Stomach (tissue), 9 donors: ENCODE measurements around the gene METRN. TPM values are rescaled to one million over a fixed set of nuclear protein-coding genes. Genes with fewer than 3 reads are reported as not detected.
A peak's percentile ranks its signal among the peaks of the same experiment; 100 is the strongest.

ENCODE experiments used
- DNase-seq, 2 donors: peaks; one replicate each; pipeline versions ENCODE4 v3.0.0 to v3.0.0-alpha.2; 2013 to 2019
- H3K27ac ChIP-seq, 5 donors: fragments of 200-600 bp in 4 of 5; sonication (generic) in 4 of 5; one replicate each; pipeline ENCODE4 v1.5.1; 2013 to 2019; ENCODE audit warnings: mild to moderate bottlenecking in 1 of 5, moderate library complexity in 1 of 5
- H3K27me3 ChIP-seq, 3 donors: fragments of 200-600 bp; sonication (generic); one replicate each; pipeline ENCODE4 v1.5.1; 2017 to 2019; ENCODE audit warnings: mixed run types in 1 of 3
- H3K36me3 ChIP-seq, 4 donors: fragments of 200-600 bp; sonication (generic); 1 replicate in 3 of 4; 2 replicates in 1 of 4; pipeline ENCODE4 v1.5.1; 2016 to 2019
- H3K4me1 ChIP-seq, 4 donors: fragments of 200-600 bp; sonication (generic); one replicate each; pipeline ENCODE4 v1.5.1; 2016 to 2019
- H3K4me3 ChIP-seq, 4 donors: fragments of 200-600 bp; sonication (generic) in 3 of 4; one replicate each; pipeline ENCODE4 v1.5.1; 2016 to 2019; ENCODE audit warnings: mild to moderate bottlenecking in 1 of 4
- H3K9me3 ChIP-seq, 4 donors: fragments of 200-600 bp; sonication (generic); one replicate each; pipeline ENCODE4 v1.5.1; 2016 to 2019
- CTCF ChIP-seq, 7 experiments: fragments of 450-650 bp in 4 of 7; fragments of 200-600 bp in 3 of 7; sonication (generic) in 3 of 7; IDR thresholded peaks; one replicate each; pipeline ENCODE4 v1.5.1; 2016 to 2019; ENCODE audit warnings: antibody characterized with exemption in 7 of 7, control low read depth in 2 of 7, mild to moderate bottlenecking in 1 of 7
- EP300 ChIP-seq: sonication (generic); formaldehyde crosslinking; IDR thresholded peaks from one replicate; pipeline ENCODE4 v1.6.1; 2017; ENCODE audit warnings: antibody characterized with exemption
- POLR2A ChIP-seq, 4 donors: fragments of 450-650 bp; IDR thresholded peaks; one replicate each; pipeline ENCODE4 v1.6.1; 2016; ENCODE audit warnings: antibody characterized with exemption in 4 of 4, control low read depth in 2 of 4, mild to moderate bottlenecking in 1 of 4, moderate library complexity in 1 of 4
- POLR2AphosphoS5 ChIP-seq, 3 donors: sonication (generic); formaldehyde crosslinking; IDR thresholded peaks; one replicate each; pipeline ENCODE4 v1.6.1; 2016; ENCODE audit warnings: antibody characterized with exemption in 3 of 3
- WGBS, 5 donors: extraction: QIAGEN DNeasy Blood & Tissue Kit in 3 of 5; methylation state at CpG; one replicate each; pipeline versions ENCODE4 v1.1.5 to v1.1.7; 2013 to 2018; 5-methylcytosine and 5-hydroxymethylcytosine counted together
- intact Hi-C: fragments of 100-400 bp; cut with DNase I; formaldehyde crosslinking; loops from one replicate; pipeline ENCODE4 v1.15.1; 2023; ENCODE audit warnings: low total_unique reads
- polyA plus RNA-seq, 3 donors: library from polyadenylated mRNA; stranded (reverse); fragments of 200-250 nt; gene quantifications; one replicate each; pipeline ENCODE4 v1.2.3, GENCODE V29; 2013
- total RNA-seq, 5 donors: library from RNA; depleted of rRNA; stranded (reverse); fragments of >200 nt; gene quantifications; one replicate each; pipeline versions ENCODE4 v1.1.0 to v1.2.3, GENCODE V29; 2014 to 2016
- donor health status: healthy with polysubstance abuse.
- donor health status: Bipolar disorder and iron deficiency.
- donor health status: healthy.

Gene METRN
- total and polyA plus RNA-seq, 8 donors = 7.1 to 79.7 (median 34.4) TPM

- no peak overlapping the region for H3K4me3 ChIP-seq
- peaks cover 0 to 52% (median 24%) of the 10 kb centered on the region in 3 donors for H3K27me3 ChIP-seq
- H3K4me1 ChIP-seq = peaks cover 40 to 53% (median 48%) of the 10 kb centered on the region in 4 donors
- WGBS, 5 donors = 56 to 66% (median 58%) methylated on average over 7 to 23 of the region's 23 CpGs
- TF ChIP-seq EP300 (no peak), POLR2AphosphoS5 (IDR thresholded peaks at IDR 0.05) (no peak), CTCF (IDR thresholded peaks at IDR 0.05) (no peak), POLR2A (IDR thresholded peaks at IDR 0.05) (no peak)
- H3K27ac ChIP-seq = no peak overlapping the region
- DNase-seq = no peak
- H3K9me3 ChIP-seq = no peaks in the 10 kb centered on the region
- peaks cover 0 to 19% (median 6%) of the 10 kb centered on the region in 4 donors for H3K36me3 ChIP-seq
- intact Hi-C loops = no loop called here
Observed at GRCh38 chr16:725463-726187, 10.7 kb downstream of the METRN start.

GRCh38 chr16:726188-726437 is 11.2 kb downstream of the METRN start:
- TF ChIP-seq POLR2AphosphoS5 (IDR thresholded peaks at IDR 0.05) (no peak), EP300 (no peak), POLR2A (IDR thresholded peaks at IDR 0.05) (no peak), CTCF (IDR thresholded peaks at IDR 0.05) (no peak)
- 0 to 23% (median 19%) methylated on average over 2 to 9 of the region's 9 CpGs; no CpG with 5 or more reads in 1 of the 5 donors for WGBS, 5 donors
- H3K36me3 ChIP-seq = peaks cover 0 to 24% (median 8%) of the 10 kb centered on the region in 4 donors
- peak overlapping the region in 3 of 4 donors; percentile 48 to 69 (median 57) for H3K4me3 ChIP-seq
- intact Hi-C loops = no loop called here
- DNase-seq = no peak
- peaks cover 38 to 51% (median 45%) of the 10 kb centered on the region in 4 donors for H3K4me1 ChIP-seq
- H3K27me3 ChIP-seq = peaks cover 0 to 52% (median 24%) of the 10 kb centered on the region in 3 donors
- H3K9me3 ChIP-seq = no peaks in the 10 kb centered on the region
- no peak overlapping the region for H3K27ac ChIP-seq

DNA sequence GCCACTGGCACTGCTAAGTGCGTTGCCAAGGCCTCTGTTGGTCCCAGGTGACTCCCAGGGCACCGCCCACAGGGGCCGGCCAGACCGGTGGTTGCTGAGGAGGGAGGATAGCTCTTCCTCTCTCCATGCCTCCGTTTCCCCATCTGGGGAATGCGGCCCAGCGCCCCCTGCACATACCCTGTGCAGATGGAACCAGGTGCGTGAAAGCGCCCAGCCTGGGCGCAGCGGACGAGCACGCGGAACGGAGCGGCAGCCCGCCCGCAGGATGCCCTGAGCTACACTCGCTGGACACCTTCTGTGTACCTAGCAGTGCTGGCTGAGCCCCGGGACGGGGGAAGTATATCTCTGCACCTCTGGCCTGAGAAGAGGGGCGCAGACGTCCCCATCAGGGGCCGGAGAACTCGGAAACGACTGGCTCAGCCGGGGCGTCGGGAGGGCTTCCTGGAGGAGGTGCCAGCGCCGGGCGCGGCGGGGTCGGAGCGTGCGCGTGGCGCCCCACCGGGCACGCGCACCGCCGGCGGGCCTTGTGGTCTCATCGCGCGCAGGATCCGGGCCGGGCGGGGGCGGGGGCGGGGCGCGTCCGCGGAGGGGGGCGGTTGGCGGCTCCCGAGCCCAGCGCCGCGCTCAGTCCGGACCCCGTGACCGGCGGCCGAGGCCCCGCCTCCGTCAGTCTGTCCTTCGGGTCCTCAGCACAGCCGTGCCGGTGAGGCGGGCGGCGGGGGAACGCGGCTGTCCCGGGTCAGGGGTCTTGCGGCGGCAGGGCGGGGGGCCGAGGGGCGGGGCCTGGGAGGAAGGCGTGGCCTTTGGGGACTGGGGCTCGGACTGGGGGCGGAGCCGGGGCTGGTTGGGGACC is 11.7 kb downstream of the METRN start, which contains the start of the genes CCDC78 and HAGHL:
Gene CCDC78 (minus strand): TSS at position 6 of the 853 bp plus-strand sequence. CDS start 76 bp downstream, outside the sequence.
Gene HAGHL (plus strand): TSS at position 669 of the 853 bp plus-strand sequence. CDS start 404 bp downstream, outside the sequence.
- DNase-seq = peak; percentile 65 to 83
- TF ChIP-seq POLR2A (IDR thresholded peaks at IDR 0.05) (no peak), CTCF (IDR thresholded peaks at IDR 0.05) (no peak), EP300 (no peak), POLR2AphosphoS5 (IDR thresholded peaks at IDR 0.05) (no peak)
- Histone ChIP-seq H3K27ac (peak within 1 kb of the TSS in 4 of 5 donors; percentile 16 to 62 (median 58)), H3K27me3 (peaks cover 0 to 52% (median 24%) of the 10 kb centered on the region in 3 donors), H3K4me1 (peaks cover 34 to 47% (median 40%) of the 10 kb centered on the region in 4 donors), H3K9me3 (no peaks in the 10 kb centered on the region), H3K4me3 (peak within 1 kb of the TSS; percentile 48 to 69 (median 54)), H3K36me3 (peaks cover 0 to 29% (median 14%) of the 10 kb centered on the region in 4 donors)
- 1 to 7% (median 2%) methylated on average over 32 to 79 of the region's 88 CpGs for WGBS, 5 donors
- intact Hi-C loops = no loop called here

DNA sequence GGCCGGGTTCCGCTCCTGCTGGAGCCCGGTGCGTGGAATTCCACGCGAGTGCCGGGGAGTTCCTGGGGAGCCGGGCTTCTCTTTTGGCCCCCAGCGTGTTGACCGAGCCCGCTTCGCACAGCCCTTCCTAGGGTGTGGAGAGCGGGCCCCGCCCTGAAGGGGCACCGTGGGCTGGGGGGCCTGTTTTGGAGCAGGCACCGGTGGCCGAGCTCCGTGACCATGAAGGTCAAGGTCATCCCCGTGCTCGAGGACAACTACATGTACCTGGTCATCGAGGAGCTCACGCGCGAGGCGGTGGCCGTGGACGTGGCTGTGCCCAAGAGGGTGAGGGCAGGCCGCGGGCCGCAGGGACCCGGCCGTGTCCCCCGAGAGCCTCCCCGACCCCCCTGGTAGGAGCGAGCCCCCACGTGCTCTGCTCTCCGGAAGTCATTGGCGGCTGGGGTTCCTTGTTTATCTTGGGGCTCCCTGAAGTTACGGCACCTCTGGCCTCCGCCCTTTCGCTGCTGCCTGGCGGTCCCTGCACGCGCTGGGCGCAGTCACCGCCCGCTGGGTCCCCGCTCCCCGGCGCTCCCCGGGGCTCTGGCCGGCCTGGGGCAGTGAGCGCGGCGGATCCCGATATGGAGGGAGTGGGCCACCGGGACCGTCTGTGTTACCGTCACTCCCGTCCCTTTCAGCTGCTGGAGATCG is 12.5 kb downstream of the METRN start:
- peaks cover 0 to 52% (median 24%) of the 10 kb centered on the region in 3 donors for H3K27me3 ChIP-seq
- peak overlapping the region in 4 of 5 donors; percentile 16 to 62 (median 58) for H3K27ac ChIP-seq
- H3K4me3 ChIP-seq = peak overlapping the region; percentile 48 to 69 (median 54)
- peak in 1 of 2 donors; percentile 60 for DNase-seq
- H3K36me3 ChIP-seq = peaks cover 0 to 36% (median 22%) of the 10 kb centered on the region in 4 donors
- no peak for TF ChIP-seq CTCF (IDR thresholded peaks at IDR 0.05)
- TF ChIP-seq POLR2AphosphoS5 (IDR thresholded peaks at IDR 0.05) = no peak
- TF ChIP-seq POLR2A (IDR thresholded peaks at IDR 0.05) = no peak
- no peak for TF ChIP-seq EP300
- WGBS, 5 donors = 0 to 2% (median 1%) methylated on average over 32 to 61 of the region's 61 CpGs
- H3K4me1 ChIP-seq = peaks cover 31 to 39% (median 33%) of the 10 kb centered on the region in 4 donors
- intact Hi-C loops = no loop called here
- H3K9me3 ChIP-seq = no peaks in the 10 kb centered on the region
